Measurements from ENCODE around the gene TGFB3. TPM values are rescaled to one million over a fixed set of nuclear protein-coding genes. Genes with fewer than 3 reads are reported as not detected.

TGFB3 gene
- total RNA-seq, 1 donor from 2014 or later, result 19.2 TPM

GRCh38 chr14:75996488-75996887 is 14.7 kb upstream of the TGFB3 start:
- peaks cover 0 to 13% of the 10 kb centered on the region in 2 donors for H3K36me3 ChIP-seq
- H3K9me3 ChIP-seq, result no peaks in the 10 kb centered on the region
- TF ChIP-seq CTCF (IDR thresholded peaks at IDR 0.05) (no peak), POLR2A (IDR thresholded peaks at IDR 0.05) (no peak), POLR2AphosphoS5 (IDR thresholded peaks at IDR 0.05; ENCODE audit: insufficient read depth in 1 of 2, low read depth in 1 of 2) (no peak)
- H3K27ac ChIP-seq, result peak overlapping the region; percentile 72
- intact Hi-C loops (cut with DNase I), result no loop called here
- H3K4me1 ChIP-seq, result peaks cover 12% of the 10 kb centered on the region
- peak in 1 of 2 donors; percentile 6 for DNase-seq (ENCODE audit: extremely low spot score in 2 of 2)
- no peak overlapping the region for H3K4me3 ChIP-seq
- H3K27me3 ChIP-seq, result no peaks in the 10 kb centered on the region

DNA sequence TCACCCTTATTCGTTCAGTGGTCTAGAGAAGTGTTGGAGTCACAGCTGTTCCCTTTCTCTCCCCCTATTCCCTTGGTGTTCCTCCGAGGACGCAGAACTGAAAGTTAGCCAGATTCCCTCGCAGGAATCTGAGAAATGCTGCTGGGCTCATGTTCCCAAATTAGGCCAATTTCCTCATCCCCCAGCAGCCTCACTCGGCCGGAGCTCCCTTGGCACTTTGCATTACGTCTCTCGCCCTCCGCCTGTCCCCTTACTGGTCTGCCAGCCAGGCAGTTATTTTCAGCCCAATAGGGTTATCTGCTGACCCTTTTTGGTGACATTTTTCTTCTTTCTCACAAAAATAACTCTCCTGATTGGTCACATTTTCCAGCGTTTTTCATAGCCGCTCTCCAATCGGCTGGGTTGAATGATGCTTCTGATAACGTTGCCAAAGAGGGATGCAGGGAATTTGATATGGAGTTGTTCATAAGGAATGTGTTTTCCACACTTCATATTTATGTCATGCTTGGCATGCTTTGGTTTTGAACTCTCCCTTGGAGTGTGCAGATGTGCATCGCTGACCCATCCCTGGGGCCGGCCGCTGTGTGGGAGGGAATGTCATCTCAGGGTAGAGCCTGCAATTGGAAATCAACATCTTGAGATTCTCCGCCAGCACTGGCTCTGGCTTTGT is 13.7 kb upstream of the TGFB3 start:
- intact Hi-C loops (cut with DNase I), result no loop called here
- peak in 1 of 2 donors; percentile 87 for DNase-seq (ENCODE audit: extremely low spot score in 2 of 2)
- H3K4me1 ChIP-seq, result peaks cover 12% of the 10 kb centered on the region
- no peaks in the 10 kb centered on the region for H3K9me3 ChIP-seq
- peak overlapping the region; percentile 72 for H3K27ac ChIP-seq
- no peak for TF ChIP-seq POLR2A (IDR thresholded peaks at IDR 0.05)
- peak in 1 of 2 donors; percentile 48 for TF ChIP-seq POLR2AphosphoS5 (IDR thresholded peaks at IDR 0.05; ENCODE audit: insufficient read depth in 1 of 2, low read depth in 1 of 2)
- TF ChIP-seq CTCF (IDR thresholded peaks at IDR 0.05), result no peak
- peak overlapping the region in 1 of 2 donors; percentile 25 for H3K4me3 ChIP-seq
- H3K36me3 ChIP-seq, result peaks cover 0 to 10% of the 10 kb centered on the region in 2 donors
- H3K27me3 ChIP-seq, result no peaks in the 10 kb centered on the region

DNA sequence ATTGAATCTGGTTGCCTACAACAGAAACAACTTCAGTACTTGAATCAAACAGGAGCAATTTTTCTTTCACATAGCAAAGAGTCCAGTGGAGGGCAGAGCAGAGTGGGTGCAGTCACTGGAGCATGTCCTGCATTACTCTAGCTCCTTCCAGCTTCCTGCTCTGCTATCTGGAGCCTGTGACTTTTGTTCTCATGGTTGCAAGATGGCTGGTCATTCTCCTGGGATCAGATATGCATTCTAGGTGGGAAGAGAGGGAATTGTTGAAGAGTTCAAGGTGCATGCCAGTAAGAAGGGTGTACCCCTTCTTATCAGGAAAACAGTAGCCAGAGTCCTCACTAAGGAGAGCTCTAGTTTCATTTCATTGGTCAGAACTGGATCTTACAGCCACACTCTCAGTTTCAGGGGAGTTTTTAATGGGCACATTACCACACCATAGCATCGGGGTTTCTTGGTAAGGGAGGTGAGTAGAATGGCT is 11.8 kb upstream of the TGFB3 start:
- Histone ChIP-seq H3K27me3 (no peaks in the 10 kb centered on the region), H3K9me3 (no peaks in the 10 kb centered on the region), H3K4me3 (no peak overlapping the region), H3K36me3 (peaks cover 0 to 6% of the 10 kb centered on the region in 2 donors), H3K4me1 (peaks cover 25% of the 10 kb centered on the region), H3K27ac (no peak overlapping the region)
- DNase-seq (ENCODE audit: extremely low spot score in 2 of 2), result peak in 1 of 2 donors; percentile 27
- intact Hi-C loops (cut with DNase I), result no loop called here
- TF ChIP-seq POLR2AphosphoS5 (IDR thresholded peaks at IDR 0.05; ENCODE audit: insufficient read depth in 1 of 2, low read depth in 1 of 2) (no peak), POLR2A (IDR thresholded peaks at IDR 0.05) (no peak), CTCF (IDR thresholded peaks at IDR 0.05) (no peak)

DNA sequence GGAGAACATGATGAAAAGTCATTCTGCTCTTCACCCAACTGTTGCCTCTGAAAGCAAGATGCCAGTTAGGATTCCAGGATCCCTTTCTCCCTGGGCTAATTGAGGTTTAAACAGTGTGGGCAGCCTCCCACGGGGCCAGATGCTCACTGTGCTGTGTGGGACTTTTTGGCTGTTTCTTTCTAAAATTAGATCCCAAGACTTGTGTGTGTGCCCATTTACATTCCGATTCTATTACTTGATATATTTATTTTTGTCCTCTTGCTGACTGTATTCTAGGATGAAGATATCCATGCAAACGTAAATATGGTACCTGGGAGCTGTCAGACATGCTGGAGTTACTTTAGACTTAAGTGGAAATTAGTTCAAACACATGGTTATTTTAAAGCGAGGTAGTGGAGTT is 10.0 kb upstream of the TGFB3 start:
- Histone ChIP-seq H3K4me1 (peaks cover 44% of the 10 kb centered on the region), H3K9me3 (no peaks in the 10 kb centered on the region), H3K27ac (no peak overlapping the region), H3K4me3 (no peak overlapping the region), H3K27me3 (no peaks in the 10 kb centered on the region), H3K36me3 (peaks cover 0 to 4% of the 10 kb centered on the region in 2 donors)
- TF ChIP-seq POLR2A (IDR thresholded peaks at IDR 0.05) (no peak), CTCF (IDR thresholded peaks at IDR 0.05) (no peak), POLR2AphosphoS5 (IDR thresholded peaks at IDR 0.05; ENCODE audit: insufficient read depth in 1 of 2, low read depth in 1 of 2) (no peak)
- intact Hi-C loops (cut with DNase I), result no loop called here
- DNase-seq (ENCODE audit: extremely low spot score in 2 of 2), result no peak

DNA sequence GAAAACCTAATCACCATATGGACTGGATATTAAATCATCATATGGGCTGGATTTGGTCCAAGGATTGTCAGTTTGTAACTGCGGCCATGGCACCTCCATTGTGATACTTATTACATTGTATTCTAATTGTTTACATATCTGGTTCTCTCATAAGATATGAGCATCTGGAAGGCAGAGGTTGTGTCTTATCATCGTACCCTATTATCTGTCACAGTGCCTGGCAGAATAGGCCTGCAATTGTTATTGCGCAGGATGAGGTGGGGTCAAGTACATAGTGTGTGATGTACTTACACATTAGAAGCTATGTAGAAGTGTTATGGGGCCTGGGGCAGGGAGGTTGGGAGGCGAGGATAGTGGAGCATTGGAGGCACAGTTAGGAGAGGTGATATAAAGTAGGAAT is 8.5 kb upstream of the TGFB3 start:
- peak overlapping the region; percentile 77 for H3K27ac ChIP-seq
- TF ChIP-seq POLR2AphosphoS5 (IDR thresholded peaks at IDR 0.05; ENCODE audit: insufficient read depth in 1 of 2, low read depth in 1 of 2) (no peak), POLR2A (IDR thresholded peaks at IDR 0.05) (no peak), CTCF (IDR thresholded peaks at IDR 0.05) (no peak)
- no peak for DNase-seq (ENCODE audit: extremely low spot score in 2 of 2)
- H3K4me3 ChIP-seq, result no peak overlapping the region
- no peaks in the 10 kb centered on the region for H3K27me3 ChIP-seq
- peaks cover 47% of the 10 kb centered on the region for H3K4me1 ChIP-seq
- H3K9me3 ChIP-seq, result no peaks in the 10 kb centered on the region
- intact Hi-C loops (cut with DNase I), result no loop called here
- no peaks in the 10 kb centered on the region for H3K36me3 ChIP-seq

All from vagina (tissue), 2 donors.